Astrocyte (in vitro differentiated cells and primary cell): ENCODE data around the gene MRPL28.
"Not testable (repeated sequence)": the region's sequence is repeated elsewhere in the genome, so short reads cannot be mapped to it uniquely, and the experiment has no call there.

Source experiments
- EZH2 ChIP-seq: IDR thresholded peaks from 2 replicates; pipeline ENCODE4 v1.6.1; 2012; ENCODE audit warnings: mild to moderate bottlenecking, low read length, inconsistent platforms; ENCODE audit not compliant: insufficient read depth
- TF ChIP-seq, protein P1 (sequence below): IDR thresholded peaks from 2 replicates; pipeline ENCODE4 v1.5.1; 2011; ENCODE audit warnings: low read depth, mild to moderate bottlenecking, inconsistent platforms, low read length, moderate library complexity; ENCODE audit not compliant: insufficient read depth

DNA sequence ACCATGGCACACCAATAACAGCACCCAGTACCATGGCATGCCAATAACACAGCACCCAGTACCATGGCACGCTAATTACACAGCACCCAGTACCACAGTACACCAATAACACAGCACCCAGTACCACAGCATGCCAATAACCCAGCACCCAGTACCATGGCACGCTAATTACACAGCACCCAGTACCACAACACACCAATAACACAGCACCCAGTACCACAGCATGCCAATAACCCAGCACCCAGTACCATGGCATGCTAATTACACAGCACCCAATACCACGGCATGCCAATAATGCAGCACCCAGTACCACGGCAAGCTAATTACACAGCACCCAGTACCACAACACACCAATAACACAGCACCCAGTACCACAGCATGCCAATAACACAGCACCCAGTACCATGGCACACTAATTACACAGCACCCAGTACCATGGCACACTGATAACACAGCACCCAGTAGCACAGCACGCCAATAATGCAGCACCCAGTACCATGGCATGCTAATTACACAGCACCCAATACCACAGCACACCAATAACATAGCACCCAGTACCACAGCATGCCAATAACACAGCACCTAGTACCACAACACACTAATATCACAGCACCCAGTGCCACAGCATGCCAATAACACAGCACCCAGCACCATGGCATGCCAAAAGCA lies 36.0 kb downstream of the MRPL28 start:
- TF ChIP-seq, protein P1, sequence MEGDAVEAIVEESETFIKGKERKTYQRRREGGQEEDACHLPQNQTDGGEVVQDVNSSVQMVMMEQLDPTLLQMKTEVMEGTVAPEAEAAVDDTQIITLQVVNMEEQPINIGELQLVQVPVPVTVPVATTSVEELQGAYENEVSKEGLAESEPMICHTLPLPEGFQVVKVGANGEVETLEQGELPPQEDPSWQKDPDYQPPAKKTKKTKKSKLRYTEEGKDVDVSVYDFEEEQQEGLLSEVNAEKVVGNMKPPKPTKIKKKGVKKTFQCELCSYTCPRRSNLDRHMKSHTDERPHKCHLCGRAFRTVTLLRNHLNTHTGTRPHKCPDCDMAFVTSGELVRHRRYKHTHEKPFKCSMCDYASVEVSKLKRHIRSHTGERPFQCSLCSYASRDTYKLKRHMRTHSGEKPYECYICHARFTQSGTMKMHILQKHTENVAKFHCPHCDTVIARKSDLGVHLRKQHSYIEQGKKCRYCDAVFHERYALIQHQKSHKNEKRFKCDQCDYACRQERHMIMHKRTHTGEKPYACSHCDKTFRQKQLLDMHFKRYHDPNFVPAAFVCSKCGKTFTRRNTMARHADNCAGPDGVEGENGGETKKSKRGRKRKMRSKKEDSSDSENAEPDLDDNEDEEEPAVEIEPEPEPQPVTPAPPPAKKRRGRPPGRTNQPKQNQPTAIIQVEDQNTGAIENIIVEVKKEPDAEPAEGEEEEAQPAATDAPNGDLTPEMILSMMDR = not testable (repeated sequence)
- not testable (repeated sequence) for TF ChIP-seq EZH2
